Measurements from ENCODE around the gene CSGALNACT2. TPM values are rescaled to one million over a fixed set of nuclear protein-coding genes. Genes with fewer than 3 reads are reported as not detected.

Gene CSGALNACT2
- total RNA-seq, 2 donors from 2014 or later: 51.3 to 55.2 TPM

- no peaks in the 10 kb centered on the region for H3K9me3 Mint-ChIP-seq
Observed at GRCh38 chr10:43202224-43202656, 64.0 kb downstream of the CSGALNACT2 start.

DNA sequence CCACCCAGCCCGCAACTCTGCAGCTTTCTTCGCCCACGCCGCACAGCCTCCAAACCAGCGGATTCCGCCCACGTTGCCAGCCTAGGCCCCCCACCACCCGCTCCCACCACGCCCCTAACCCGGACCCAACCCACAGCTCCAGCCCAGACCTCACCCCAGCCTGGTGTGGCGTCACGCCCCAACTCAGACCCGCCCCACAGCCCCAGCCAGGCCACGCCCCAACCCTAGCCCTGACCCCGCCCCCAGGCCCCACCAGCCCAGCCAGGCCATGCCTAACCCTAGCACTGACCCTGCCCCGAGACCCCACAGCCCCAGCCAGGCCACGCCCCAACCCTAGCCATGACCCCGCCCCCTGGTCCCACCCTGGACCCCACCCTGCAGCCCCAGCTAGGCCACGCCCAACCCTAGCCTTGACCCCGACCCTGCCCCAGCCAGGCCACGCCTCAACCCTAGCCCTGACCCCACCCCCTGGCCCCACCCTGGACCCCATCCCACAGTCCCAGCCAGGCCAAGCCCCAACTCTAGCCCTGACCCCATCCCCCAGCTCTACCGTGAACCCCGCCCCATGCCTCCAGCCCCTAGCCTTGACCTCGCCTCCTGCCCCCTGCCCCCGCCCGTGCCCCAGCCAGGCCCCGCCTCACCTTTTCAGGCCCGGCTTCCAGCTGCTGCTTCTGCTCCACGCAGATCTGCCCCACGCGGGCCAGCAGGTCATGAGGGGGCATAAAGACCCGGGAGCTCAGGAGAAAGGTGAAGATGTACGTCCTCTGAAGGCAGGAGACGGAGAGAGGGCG, 64.6 kb downstream of the CSGALNACT2 start:
- no peaks in the 10 kb centered on the region for H3K36me3 Mint-ChIP-seq (ENCODE audit: insufficient read depth in 2 of 2)
- H3K9me3 Mint-ChIP-seq: no peaks in the 10 kb centered on the region
- peak overlapping the region; percentile 82 to 88 for H3K4me3 Mint-ChIP-seq
- no peak overlapping the region for H3K27ac Mint-ChIP-seq
- ATAC-seq (replicated peaks in 1 of 2) (peak; percentile 64 to 68), DNase-seq (peak; percentile 62 to 67)
- no peaks in the 10 kb centered on the region for H3K27me3 Mint-ChIP-seq (ENCODE audit: low read depth)
- peaks cover 13% of the 10 kb centered on the region for H3K4me1 Mint-ChIP-seq (ENCODE audit: low read depth)

More at GRCh38 chr10:43202224-43202656, 64.0 kb downstream of the CSGALNACT2 start:
- Mint-ChIP-seq H3K27ac (peak overlapping the region; percentile 24), H3K4me3 (peak overlapping the region; percentile 82 to 88), H3K27me3 (ENCODE audit: low read depth) (no peaks in the 10 kb centered on the region), H3K36me3 (ENCODE audit: insufficient read depth in 2 of 2) (no peaks in the 10 kb centered on the region), H3K4me1 (ENCODE audit: low read depth) (peaks cover 13% of the 10 kb centered on the region)
- ATAC-seq (replicated peaks in 1 of 2): peak; percentile 63 to 67
- peak; percentile 69 to 72 for DNase-seq

DNA sequence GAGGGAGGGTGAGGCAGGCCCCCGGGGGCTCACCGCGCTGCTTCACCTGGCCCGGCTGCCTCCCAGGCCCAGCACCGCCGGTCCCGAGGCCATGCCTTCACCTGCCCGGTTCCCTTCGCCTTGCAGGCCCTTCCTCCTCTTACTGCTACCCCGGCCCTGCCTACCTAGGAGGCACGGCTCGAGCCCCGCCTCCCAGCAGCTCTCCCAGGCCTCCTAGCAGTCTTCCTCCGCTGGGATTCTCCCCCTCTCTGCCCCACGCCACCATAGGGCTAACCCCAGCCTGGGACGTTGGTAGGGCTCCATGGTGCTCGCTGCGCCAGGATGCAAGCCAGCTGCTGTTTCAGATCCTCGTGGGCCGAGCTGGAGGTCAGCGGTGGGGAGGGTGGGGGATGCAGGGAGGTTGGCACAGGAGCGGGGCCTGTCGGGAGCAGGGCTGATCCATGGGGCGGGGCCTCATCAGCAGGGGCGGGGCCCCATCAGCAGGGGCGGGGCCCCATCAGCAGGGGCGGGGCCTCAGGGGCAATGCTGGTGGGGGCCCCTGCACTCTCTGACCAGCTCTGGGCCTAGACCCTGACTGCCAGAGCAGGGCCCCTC, 65.3 kb downstream of the CSGALNACT2 start:
- no peaks in the 10 kb centered on the region for H3K27me3 Mint-ChIP-seq (ENCODE audit: low read depth)

GRCh38 chr10:43204042-43204942, 66.0 kb downstream of the CSGALNACT2 start:
- peaks cover 13% of the 10 kb centered on the region for H3K4me1 Mint-ChIP-seq (ENCODE audit: low read depth)
- no peak for DNase-seq
- H3K36me3 Mint-ChIP-seq (ENCODE audit: insufficient read depth in 2 of 2): no peaks in the 10 kb centered on the region
- no peak overlapping the region for H3K27ac Mint-ChIP-seq
- H3K27me3 Mint-ChIP-seq (ENCODE audit: low read depth): no peaks in the 10 kb centered on the region
- H3K4me3 Mint-ChIP-seq: no peak overlapping the region
- peak; percentile 9 to 11 for ATAC-seq (replicated peaks in 1 of 2)
- H3K9me3 Mint-ChIP-seq: no peaks in the 10 kb centered on the region

More for the DNA sequence above, 65.3 kb downstream of the CSGALNACT2 start:
- H3K9me3 Mint-ChIP-seq: no peaks in the 10 kb centered on the region
- ATAC-seq (replicated peaks in 1 of 2): no peak
- H3K4me1 Mint-ChIP-seq (ENCODE audit: low read depth): peaks cover 13% of the 10 kb centered on the region
- no peaks in the 10 kb centered on the region for H3K36me3 Mint-ChIP-seq (ENCODE audit: insufficient read depth in 2 of 2)
- peak overlapping the region in 1 of 2 donors; percentile 27 for H3K4me3 Mint-ChIP-seq
- peak in 1 of 2 donors; percentile 32 for DNase-seq
- no peak overlapping the region for H3K27ac Mint-ChIP-seq

DNA sequence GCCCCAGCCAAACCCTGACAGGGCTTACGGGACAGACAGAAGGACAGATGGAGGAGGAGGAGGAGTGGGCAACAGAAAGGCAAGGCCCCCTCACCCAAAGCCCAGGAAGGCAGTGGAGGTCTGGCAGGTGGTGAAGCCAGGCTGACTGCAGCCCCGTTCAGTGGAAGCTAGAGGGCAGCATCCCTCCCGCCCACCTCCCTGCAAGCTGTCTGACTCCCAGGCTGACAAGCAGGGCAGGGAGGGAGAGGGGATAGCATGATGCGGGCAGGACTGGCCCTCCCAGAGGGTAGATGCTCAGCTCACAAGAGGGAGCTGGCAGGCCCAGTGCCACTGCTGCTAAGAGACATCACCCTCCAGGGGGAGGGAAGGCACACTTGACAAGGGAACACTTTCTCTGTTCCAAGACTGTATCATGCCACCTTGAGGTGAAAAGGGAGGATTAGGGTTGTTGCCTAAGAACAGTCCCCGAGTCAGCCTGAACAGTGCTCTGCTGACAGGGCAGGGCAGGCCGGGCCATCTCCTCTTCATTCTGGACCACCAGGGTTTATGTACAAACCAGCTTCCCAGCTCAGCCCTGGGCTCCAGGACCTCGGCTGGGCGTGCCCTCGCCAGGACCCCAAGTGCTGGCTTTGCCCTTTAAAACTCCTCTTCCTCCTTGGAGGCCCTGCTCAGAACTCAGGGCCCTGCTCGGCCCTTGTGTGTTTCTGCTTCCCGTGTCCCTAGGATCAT, 66.9 kb downstream of the CSGALNACT2 start:
- Mint-ChIP-seq H3K27ac (no peak overlapping the region), H3K4me1 (ENCODE audit: low read depth) (peaks cover 13% of the 10 kb centered on the region), H3K27me3 (ENCODE audit: low read depth) (no peaks in the 10 kb centered on the region), H3K4me3 (no peak overlapping the region), H3K9me3 (no peaks in the 10 kb centered on the region), H3K36me3 (ENCODE audit: insufficient read depth in 2 of 2) (no peaks in the 10 kb centered on the region)
- ATAC-seq (replicated peaks in 1 of 2): peak; percentile 60 to 62
- DNase-seq: peak; percentile 59 to 68

- Mint-ChIP-seq H3K27me3 (ENCODE audit: low read depth) (no peaks in the 10 kb centered on the region), H3K27ac (no peak overlapping the region), H3K4me1 (ENCODE audit: low read depth) (peaks cover 13% of the 10 kb centered on the region), H3K9me3 (no peaks in the 10 kb centered on the region), H3K36me3 (ENCODE audit: insufficient read depth in 2 of 2) (no peaks in the 10 kb centered on the region), H3K4me3 (no peak overlapping the region)
- DNase-seq (no peak), ATAC-seq (replicated peaks in 1 of 2) (no peak)
Observed at GRCh38 chr10:43205681-43206390, 67.6 kb downstream of the CSGALNACT2 start.

GRCh38 chr10:43206391-43207235, 68.4 kb downstream of the CSGALNACT2 start:
- no peak for ATAC-seq (replicated peaks in 1 of 2)
- H3K4me3 Mint-ChIP-seq: no peak overlapping the region
- no peak overlapping the region for H3K27ac Mint-ChIP-seq
- H3K27me3 Mint-ChIP-seq (ENCODE audit: low read depth): no peaks in the 10 kb centered on the region
- H3K9me3 Mint-ChIP-seq: no peaks in the 10 kb centered on the region
- no peaks in the 10 kb centered on the region for H3K36me3 Mint-ChIP-seq (ENCODE audit: insufficient read depth in 2 of 2)
- H3K4me1 Mint-ChIP-seq (ENCODE audit: low read depth): peaks cover 13% of the 10 kb centered on the region
- DNase-seq: no peak

DNA sequence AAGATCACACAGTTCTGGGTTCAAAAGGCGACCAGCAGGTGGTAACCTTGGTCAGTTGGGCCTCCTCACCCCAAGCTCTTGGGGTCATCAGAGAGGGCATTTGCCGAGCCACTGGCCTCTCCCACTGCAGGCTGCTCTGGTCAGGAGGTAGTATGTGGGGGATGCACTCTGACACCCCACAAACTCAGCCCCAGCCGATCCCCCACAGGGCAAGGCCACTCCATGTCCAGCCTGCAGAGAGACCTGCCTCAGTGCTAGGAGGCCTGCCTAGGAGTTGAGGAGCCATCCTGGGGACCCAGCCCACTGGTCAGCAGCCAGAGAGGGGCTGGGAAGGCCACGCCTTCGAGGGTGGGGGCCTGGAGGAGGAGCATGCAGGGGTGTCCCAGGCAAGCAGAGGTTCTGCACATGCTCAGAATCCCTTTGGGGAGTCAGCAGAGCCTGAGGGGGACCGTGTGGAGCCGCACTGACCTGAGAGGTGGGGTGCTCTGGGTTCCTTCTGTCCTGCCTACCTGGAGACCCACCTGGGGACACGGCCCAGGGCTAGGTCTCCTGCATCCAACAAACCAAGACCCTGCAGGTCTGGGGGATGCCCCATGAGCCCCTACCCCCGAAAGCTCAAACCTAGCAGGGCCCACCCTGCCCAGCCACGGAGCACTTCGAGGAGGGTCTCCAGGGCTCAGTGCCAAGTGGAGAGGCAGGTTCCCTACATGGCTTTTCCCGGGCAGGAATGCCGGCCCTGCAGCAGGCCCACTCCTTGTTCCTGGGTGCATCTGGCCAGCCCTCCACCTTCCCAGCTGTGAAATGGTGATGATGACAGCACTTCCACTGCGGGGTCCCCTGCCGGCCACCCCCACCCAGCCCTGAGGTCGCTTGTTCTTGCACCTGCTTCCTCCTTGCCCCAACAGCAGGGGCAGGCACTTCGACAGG, 70.2 kb downstream of the CSGALNACT2 start:
- Mint-ChIP-seq H3K4me3 (no peak overlapping the region), H3K36me3 (ENCODE audit: insufficient read depth in 2 of 2) (no peaks in the 10 kb centered on the region), H3K27me3 (ENCODE audit: low read depth) (no peaks in the 10 kb centered on the region), H3K9me3 (no peaks in the 10 kb centered on the region), H3K4me1 (ENCODE audit: low read depth) (peaks cover 6% of the 10 kb centered on the region), H3K27ac (no peak overlapping the region)
- DNase-seq (no peak), ATAC-seq (replicated peaks in 1 of 2) (no peak)

DNA sequence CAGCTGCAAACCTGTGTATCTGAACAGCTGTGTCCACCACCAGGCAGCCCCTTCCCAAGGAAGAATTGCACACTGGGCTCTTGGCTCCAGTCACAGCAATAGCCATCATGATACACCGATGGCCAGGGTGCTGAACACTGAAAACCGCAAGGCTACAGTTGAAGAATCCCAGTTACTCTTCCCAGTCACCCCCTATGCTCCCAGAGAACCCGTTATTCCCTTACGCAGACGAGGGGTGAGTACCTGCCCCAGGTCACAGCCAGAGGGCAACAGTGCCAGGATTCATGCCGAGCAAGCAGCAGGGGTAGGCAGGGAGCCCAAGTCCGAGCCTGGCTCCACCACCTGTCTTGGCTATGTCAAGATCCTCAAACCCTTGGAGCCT, 70.8 kb downstream of the CSGALNACT2 start:
- no peaks in the 10 kb centered on the region for H3K36me3 Mint-ChIP-seq (ENCODE audit: insufficient read depth in 2 of 2)
- no peaks in the 10 kb centered on the region for H3K9me3 Mint-ChIP-seq
- H3K4me1 Mint-ChIP-seq (ENCODE audit: low read depth): peaks cover 6% of the 10 kb centered on the region
- H3K27ac Mint-ChIP-seq: no peak overlapping the region
- H3K4me3 Mint-ChIP-seq: no peak overlapping the region
- H3K27me3 Mint-ChIP-seq (ENCODE audit: low read depth): no peaks in the 10 kb centered on the region
- DNase-seq: no peak
- ATAC-seq (replicated peaks in 1 of 2): no peak

DNA sequence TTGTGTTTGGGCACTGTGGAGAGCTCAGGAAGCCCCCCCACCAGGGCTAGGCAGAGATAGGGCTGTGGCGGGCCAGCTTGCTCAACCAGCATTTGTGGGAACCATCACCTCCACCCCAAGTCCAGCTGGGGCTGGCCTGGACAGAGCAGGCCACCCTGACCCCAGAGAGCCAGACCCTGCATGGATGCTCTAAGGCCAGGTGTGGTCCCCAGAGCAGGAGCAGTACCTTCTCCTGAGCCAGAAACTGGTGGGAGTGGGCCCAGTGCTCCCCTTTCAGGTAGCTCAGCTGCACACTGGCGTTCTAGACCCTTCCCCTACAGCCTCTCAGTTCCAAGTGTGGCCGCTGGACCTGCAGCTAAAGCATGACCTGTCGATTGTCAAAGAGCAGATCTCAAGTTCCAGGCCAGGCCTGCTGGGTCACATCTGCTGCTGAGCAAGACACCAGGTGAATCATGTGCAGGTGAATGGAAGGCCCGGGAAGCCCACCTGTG, 71.5 kb downstream of the CSGALNACT2 start:
- ATAC-seq (replicated peaks in 1 of 2) (no peak), DNase-seq (no peak)
- H3K4me1 Mint-ChIP-seq (ENCODE audit: low read depth): peaks cover 6% of the 10 kb centered on the region
- H3K4me3 Mint-ChIP-seq: no peak overlapping the region
- H3K9me3 Mint-ChIP-seq: no peaks in the 10 kb centered on the region
- H3K27me3 Mint-ChIP-seq (ENCODE audit: low read depth): no peaks in the 10 kb centered on the region
- no peaks in the 10 kb centered on the region for H3K36me3 Mint-ChIP-seq (ENCODE audit: insufficient read depth in 2 of 2)
- no peak overlapping the region for H3K27ac Mint-ChIP-seq
